HG03460 (cell line): Measurements from ENCODE around the gene SP1.
"Not testable (repeated sequence)": the region's sequence is repeated elsewhere in the genome, so short reads cannot be mapped to it uniquely, and the experiment has no call there.

ENCODE experiments used
- ATAC-seq: cut with Tn5 transposase; IDR thresholded peaks from one replicate; pipeline ENCODE4 v1.9.1; 2021; ENCODE audit not compliant: unreplicated experiment

SP1 gene

DNA sequence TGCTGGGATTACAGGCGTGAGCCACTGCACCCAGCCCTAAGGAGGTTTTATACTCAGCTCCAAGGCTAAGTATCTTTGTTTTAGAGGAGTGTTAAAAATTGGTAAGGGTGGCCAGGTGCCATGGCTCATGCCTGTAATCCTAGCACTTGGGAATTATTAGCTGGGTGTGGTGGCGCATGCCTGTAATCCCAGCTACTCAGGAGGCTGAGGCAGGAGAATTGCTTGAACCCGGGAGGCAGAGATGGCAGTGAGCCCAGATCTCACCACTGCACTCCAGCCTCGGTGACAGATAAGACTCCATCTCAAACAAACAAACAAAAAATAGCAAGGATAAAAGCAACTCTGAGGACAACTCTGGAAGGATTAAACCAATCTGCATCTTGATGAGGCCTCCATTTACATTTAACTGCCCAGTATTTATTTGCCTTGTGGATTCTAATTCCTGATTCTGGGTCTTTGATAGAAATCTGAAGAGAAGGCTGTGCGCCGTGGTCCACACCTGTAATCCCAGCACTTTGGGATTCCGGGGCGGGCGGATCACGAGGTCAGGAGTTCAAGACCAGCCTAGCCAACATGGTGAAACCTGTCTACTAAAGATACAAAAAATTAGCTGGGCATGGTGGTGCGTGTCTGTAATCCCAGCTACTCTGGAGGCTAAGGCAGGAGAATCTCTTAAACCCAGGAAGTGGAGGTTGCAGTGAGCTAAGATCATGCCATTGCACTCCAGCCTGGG, 64.8 kb downstream of the SP1 start:
- ATAC-seq = not testable (repeated sequence)

DNA sequence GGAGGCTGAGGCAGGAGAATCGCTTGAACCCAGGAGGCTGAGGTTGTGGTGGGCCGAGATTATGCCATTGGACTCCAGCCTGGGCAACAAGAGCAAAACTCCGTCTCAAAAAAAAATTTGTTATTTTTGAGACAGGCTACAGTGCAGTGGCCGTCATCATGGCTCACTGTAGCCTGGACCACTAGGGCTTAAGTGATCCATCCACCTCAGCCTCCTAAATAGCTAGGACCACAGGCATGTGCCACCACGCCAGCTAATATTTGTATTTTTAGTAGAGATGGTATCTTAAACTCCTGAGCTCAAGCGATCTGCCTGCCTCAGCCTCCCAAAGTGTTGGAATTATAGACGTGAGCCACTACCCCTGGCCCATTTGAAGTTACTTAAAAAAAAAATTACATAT, 71.0 kb downstream of the SP1 start:
- no peak for ATAC-seq

DNA sequence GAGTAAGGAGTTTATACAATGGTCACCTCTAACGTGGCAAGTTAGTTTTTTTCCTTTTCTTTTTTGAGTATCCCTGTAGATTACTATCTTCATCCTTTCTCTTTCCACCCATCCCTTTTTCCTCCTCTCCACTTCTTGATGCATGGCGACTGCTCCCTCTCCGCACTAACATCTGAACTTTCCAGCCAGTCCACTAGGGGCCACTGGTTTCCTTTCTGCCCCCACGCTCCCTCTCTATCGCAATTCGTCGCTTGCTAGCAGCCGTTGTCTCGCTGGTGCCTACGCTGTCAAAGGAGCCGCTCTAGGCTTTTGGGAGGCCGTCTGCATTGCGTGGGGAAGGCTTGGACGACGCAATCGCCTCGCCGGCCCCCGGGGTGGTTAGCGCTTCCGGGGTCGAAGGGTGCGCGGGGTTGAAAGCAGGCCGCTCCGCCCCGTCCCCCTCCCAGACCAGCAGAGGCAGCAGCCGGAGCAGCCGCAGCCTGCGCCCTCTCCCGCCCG, 71.7 kb downstream of the SP1 start, which contains the start of gene PCBP2:
PCBP2 (plus strand) TSS at position 442 of the 498 bp plus-strand sequence. CDS start 2,699 bp downstream, outside the sequence.
- ATAC-seq = peak; percentile 90

- ATAC-seq = peak; percentile 35
Measured at GRCh38 chr12:53452159-53453077, 72.4 kb downstream of the SP1 start.

- no peak for ATAC-seq
Measured at GRCh38 chr12:53453953-53454640, 74.1 kb downstream of the SP1 start.

DNA sequence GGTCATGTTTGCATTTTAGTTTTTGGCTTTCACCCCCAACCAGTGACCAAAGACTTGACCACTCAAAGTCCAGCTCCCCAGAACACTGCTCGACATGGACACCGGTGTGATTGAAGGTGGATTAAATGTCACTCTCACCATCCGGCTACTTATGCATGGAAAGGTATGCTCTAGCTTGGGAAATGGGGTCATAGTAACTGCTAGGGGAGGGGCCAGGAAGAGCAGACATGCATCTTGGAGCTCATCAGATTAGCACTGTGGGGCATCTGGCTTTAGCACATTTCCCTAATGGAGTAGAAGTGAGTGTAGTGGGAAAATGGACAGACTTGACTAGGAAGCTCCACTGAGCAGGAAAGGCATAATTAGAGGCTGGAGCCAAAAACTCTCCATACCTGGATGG, 74.7 kb downstream of the SP1 start:
- no peak for ATAC-seq

DNA sequence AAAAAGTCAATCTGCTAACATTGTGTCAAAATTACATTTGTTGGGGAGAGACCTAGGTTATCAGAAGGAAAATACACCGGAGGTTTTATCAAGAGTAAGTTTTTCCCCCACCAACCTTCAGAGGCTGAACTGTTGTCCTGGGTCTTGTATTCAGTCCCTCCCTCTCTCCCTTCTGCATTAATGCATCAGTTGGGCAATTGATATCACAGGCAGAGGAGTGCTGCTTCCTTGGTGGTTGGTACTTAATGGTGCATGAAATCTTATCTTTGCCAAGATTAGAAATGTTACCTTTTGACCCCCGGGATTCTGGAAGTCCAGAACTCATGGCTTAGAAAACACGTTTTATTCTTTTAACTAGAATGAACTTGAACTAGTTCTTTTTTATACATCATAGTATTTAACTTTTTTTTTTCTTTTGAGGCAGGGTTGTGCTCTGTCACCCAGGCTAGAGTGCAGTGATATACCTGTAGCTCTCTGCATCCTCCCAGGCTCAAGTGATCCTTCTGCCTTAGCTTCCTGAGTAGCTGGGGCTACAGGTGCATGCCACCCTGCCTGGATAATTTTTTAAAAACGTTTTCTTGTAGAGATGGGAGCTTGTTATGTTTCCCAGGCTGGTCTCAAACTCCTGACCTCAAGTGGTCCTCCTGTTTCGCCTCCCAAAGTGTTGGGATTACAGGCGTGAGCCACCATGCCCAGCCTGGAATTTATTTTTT, 76.8 kb downstream of the SP1 start:
- no peak for ATAC-seq

DNA sequence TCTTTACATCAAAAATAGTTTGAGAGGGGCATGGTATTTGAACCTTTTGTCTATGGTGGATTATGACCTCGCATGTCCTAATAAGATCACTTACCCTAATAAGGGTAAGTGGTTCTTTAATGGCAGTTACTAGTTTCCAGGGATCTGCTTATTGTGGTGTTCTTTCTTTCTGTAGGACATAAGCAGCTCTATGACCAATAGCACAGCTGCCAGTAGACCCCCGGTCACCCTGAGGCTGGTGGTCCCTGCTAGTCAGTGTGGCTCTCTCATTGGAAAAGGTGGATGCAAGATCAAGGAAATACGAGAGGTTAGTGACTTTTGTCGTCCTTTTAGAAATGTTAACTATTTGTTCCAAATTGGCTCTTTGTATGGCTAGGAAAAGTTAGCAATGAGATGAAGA, 79.1 kb downstream of the SP1 start:
- ATAC-seq = no peak

DNA sequence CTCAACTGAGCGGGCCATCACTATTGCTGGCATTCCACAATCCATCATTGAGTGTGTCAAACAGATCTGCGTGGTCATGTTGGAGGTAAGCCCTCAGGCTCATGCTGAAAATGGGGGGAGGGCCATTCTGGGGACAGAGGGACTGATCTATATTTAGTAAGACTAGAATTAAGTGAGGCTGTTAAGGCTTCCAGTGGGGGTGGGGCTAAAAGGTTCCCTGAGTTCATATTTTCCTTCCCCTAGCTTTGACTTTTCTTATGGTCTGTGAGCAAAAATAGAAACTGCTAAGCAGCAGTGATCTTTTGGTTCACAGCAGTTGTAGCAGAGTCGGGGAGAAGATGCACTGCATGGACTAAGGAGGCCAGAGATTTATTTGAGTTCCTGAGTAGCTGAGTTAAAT, 81.1 kb downstream of the SP1 start:
- ATAC-seq = no peak

DNA sequence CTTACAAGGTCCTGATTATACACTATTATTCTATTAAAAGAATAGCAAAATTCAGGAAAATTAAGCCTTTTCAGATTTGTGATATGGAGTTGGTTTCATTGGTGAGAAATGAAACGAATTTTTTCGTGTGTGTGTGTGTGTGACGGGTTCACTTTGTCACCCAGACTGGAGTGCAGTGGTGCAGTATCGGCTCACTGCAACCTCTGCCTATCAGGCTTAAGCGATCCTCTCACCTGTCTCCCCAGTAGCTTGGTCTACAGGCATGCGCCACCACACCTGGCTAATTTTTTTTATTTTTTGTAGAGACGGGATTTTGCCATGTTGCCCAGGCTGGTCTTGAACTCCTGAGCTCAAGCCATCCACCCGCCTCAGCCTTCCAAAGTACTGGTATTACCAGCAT, 81.6 kb downstream of the SP1 start:
- ATAC-seq = no peak

DNA sequence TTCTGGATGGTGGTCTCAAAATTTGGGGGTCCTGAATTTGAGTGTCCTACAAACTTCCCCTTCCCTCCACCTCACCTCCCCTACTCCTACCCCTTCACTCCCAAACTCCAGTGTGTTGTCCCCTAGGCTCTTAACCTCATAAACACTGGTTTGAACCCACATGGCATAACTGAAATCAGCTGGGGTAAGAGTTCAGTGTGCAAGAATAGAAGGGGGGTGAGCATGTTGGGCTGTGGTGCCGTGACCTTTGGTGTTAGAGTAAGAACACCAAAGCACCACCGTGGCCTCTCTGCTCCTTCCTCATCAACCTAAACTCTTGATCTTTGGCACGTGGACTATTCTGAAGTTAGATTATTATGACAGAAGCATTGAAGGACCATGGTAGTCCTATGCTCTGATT, 83.0 kb downstream of the SP1 start:
- no peak for ATAC-seq

DNA sequence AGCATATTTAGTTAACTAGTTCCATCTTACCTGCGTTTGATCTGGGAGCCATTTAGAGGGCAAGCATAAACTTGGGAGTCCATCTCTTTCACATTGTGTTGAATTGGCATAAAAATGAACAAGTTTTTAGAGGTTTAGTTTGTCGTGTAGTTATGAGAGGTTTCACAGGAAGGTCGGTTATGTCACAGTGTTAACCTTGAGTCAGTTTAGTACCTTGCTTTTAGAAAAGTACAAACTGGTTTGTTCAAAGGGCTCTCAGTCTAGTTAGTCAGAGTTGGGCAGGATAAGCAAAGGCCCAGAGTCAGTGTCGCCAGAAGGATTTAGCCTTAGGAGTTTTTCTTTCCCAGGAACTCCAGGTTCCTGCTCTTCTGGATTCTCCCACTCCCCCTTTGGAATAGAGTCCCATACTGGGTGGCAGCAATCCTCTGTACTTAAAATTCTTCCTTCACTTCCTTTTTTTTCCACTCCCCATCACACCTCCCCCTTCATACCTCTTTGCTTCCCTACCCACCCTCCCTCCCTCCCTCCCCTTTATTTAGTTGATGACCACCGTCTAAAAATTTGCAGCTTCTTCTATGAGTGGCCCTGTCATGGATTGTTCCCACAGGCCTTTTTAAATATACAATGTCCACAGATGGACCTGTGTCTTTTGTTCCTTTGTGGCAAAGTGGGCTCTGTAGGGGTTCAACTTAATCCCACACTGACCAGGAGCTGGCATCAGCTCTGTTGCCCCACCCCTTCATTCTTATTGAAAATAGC, 84.0 kb downstream of the SP1 start:
- ATAC-seq = no peak

DNA sequence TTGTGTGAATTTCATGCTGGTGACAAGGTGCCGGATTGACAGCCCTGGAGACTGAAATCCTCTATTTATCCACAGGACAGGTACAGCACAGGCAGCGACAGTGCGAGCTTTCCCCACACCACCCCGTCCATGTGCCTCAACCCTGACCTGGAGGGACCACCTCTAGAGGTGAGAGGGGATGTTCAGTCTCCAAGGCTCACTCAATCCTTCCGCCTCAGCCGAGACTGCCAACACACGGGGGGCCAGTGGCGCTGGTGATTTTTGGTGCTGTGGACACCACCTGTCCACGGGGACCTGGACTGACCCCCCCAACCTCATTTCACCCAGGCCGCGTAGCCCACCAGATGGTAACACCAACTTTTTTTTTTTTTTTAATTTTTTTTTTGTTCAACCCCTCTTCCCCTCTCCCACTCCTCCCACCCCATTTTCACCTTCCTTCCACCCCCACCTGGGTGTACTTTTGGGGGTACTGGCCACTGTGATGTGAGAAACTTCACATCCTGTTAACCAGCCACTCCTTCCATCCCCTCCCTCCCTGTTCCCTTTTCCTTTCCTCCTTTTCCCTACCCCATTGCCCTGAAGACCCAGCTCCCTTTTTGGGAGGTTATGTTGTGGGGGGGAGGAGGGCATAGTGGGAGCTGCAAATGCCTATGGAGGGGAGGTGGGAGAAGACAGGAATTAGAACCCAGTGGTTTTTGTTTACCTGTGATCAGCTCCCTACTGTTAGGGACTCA, 84.9 kb downstream of the SP1 start:
- ATAC-seq = no peak

- ATAC-seq = no peak
Measured at GRCh38 chr12:53465679-53466078, 85.7 kb downstream of the SP1 start.
